H1 (cell line): Measurements from ENCODE around the gene FGGY. TPM values are rescaled to one million over a fixed set of nuclear protein-coding genes. Genes with fewer than 3 reads are reported as not detected.

Experiments
- CTCF ChIA-PET: fragments of 300-600 bp; sonication (Branson Sonifier 250); formaldehyde crosslinking; loops from one replicate; lab custom pipeline; 2021; ENCODE audit not compliant: partially characterized antibody; lab: Charles Lee
- POLR2A ChIA-PET: fragments of 300-600 bp; sonication (Branson Sonifier 250); formaldehyde crosslinking; loops from one replicate; lab custom pipeline; 2021; ENCODE audit warnings: inconsistent platforms; ENCODE audit not compliant: partially characterized antibody; lab: Charles Lee
- DNase-seq, 2 experiments: peaks; one replicate each; pipeline versions ENCODE4 v3.0.0 to v3.0.0-alpha.2; 2010 to 2022; ENCODE audit warnings: low spot score in 2 of 2, low read depth in 1 of 2, mixed read lengths in 1 of 2
- FAIRE-seq: peaks from 2 replicates; lab custom pipeline; 2011; peaks lifted over from hg19 to GRCh38; lab: Jason Lieb, UNC
- H2AFZ ChIP-seq: 2 replicates; pipeline ENCODE4 v1.8.1; 2012; ENCODE audit warnings: low read length, inconsistent platforms
- H2AK5ac ChIP-seq: 2 replicates; pipeline ENCODE4 v1.6.1; 2013; ENCODE audit warnings: low read depth, low read length
- H2BK120ac ChIP-seq: replicated peaks from 2 replicates; pipeline ENCODE3; 2013; ENCODE audit warnings: low read depth, low read length, inconsistent platforms
- H2BK12ac ChIP-seq: 2 replicates; pipeline ENCODE4 v1.6.1; 2013; ENCODE audit warnings: low read depth, low read length
- H2BK15ac ChIP-seq: 2 replicates; pipeline ENCODE4 v1.6.1; 2013; ENCODE audit warnings: low read length
- H2BK20ac ChIP-seq: 2 replicates; pipeline ENCODE4 v1.6.1; 2013; ENCODE audit warnings: low read length
- H2BK5ac ChIP-seq: 2 replicates; pipeline ENCODE4 v1.6.1; 2013; ENCODE audit warnings: low read depth, low read length
- H3K14ac ChIP-seq: 2 replicates; pipeline ENCODE4 v1.6.1; 2013; ENCODE audit warnings: inconsistent platforms; ENCODE audit not compliant: insufficient read length
- H3K18ac ChIP-seq: 2 replicates; pipeline ENCODE4 v1.6.1; 2013; ENCODE audit warnings: low read length; ENCODE audit errors: extremely low read depth
- H3K23ac ChIP-seq: 2 replicates; pipeline ENCODE4 v1.6.1; 2013; ENCODE audit warnings: inconsistent platforms; ENCODE audit not compliant: insufficient read length
- H3K23me2 ChIP-seq: 2 replicates; pipeline ENCODE4 v1.6.1; 2013; ENCODE audit warnings: low read depth, low read length
- H3K27ac ChIP-seq: 2 replicates; pipeline ENCODE4 v1.6.1; 2011; ENCODE audit warnings: low read depth, low read length, inconsistent platforms
- H3K27me3 ChIP-seq, 4 experiments: replicated peaks in 1 of 4; 1 replicate in 1 of 4; 2 replicates in 3 of 4; pipeline versions ENCODE4 v1.6.1 to v1.8.1; 2011 to 2013; ENCODE audit warnings: low read length in 3 of 4, mild to moderate bottlenecking in 3 of 4, inconsistent platforms in 2 of 4, mixed read lengths in 2 of 4, moderate library complexity in 1 of 4; ENCODE audit not compliant: control insufficient read depth in 3 of 4, insufficient read depth in 3 of 4; ENCODE audit errors: extremely low read depth in 1 of 4
- H3K36me3 ChIP-seq, 4 experiments: 2 replicates each; pipeline versions ENCODE4 v1.6.1 to v1.8.1; 2011 to 2013; ENCODE audit warnings: mild to moderate bottlenecking in 4 of 4, low read length in 3 of 4, moderate library complexity in 2 of 4, control low read depth in 1 of 4, inconsistent platforms in 1 of 4; ENCODE audit not compliant: insufficient read depth in 4 of 4, control insufficient read depth in 2 of 4
- H3K4ac ChIP-seq: replicated peaks from 2 replicates; pipeline ENCODE3; 2013; ENCODE audit warnings: low read length, low read depth, mixed read lengths, inconsistent platforms; ENCODE audit not compliant: insufficient read length
- H3K4me1 ChIP-seq, 4 experiments: replicated peaks in 1 of 4; 1 replicate in 1 of 4; 2 replicates in 3 of 4; pipeline versions ENCODE4 v1.6.1 to v1.8.1; 2011 to 2013; ENCODE audit warnings: low read length in 3 of 4, inconsistent platforms in 2 of 4, mixed read lengths in 1 of 4; ENCODE audit not compliant: insufficient read depth in 4 of 4, control insufficient read depth in 3 of 4
- H3K4me2 ChIP-seq, 2 experiments: 2 replicates each; pipeline versions ENCODE4 v1.6.1 to v1.8.1; 2011 to 2013; ENCODE audit warnings: low read depth in 2 of 2, low read length in 2 of 2, control low read depth in 1 of 2, inconsistent platforms in 1 of 2, mild to moderate bottlenecking in 1 of 2; ENCODE audit not compliant: insufficient read depth in 1 of 2
- H3K4me3 ChIP-seq, 4 experiments: fragments of 200-600, 300-600 bp in 1 of 4; sonication (generic), shearing (Covaris generic), sonication (Bioruptor Twin) in 1 of 4; 2 replicates each; pipeline versions ENCODE4 v1.5.1 to v1.8.1; 2011 to 2016; ENCODE audit warnings: low read length in 4 of 4, low read depth in 3 of 4, control low read depth in 2 of 4, inconsistent platforms in 2 of 4, mild to moderate bottlenecking in 2 of 4, mixed read lengths in 1 of 4, moderate library complexity in 1 of 4; ENCODE audit not compliant: insufficient read depth in 2 of 4; ENCODE audit errors: extremely low read depth in 1 of 4
- H3K56ac ChIP-seq: replicated peaks from 2 replicates; pipeline ENCODE3; 2013; ENCODE audit warnings: low read depth, mild to moderate bottlenecking, mixed read lengths, low read length, inconsistent platforms; ENCODE audit not compliant: insufficient read length
- H3K79me1 ChIP-seq: 2 replicates; pipeline ENCODE4 v1.6.1; 2013; ENCODE audit warnings: low read depth, low read length, control low read depth
- H3K79me2 ChIP-seq, 2 experiments: 2 replicates each; pipeline versions ENCODE4 v1.6.1 to v1.8.1; 2012 to 2013; ENCODE audit warnings: low read length in 2 of 2, mild to moderate bottlenecking in 2 of 2, inconsistent platforms in 1 of 2; ENCODE audit not compliant: insufficient read depth in 2 of 2, control insufficient read depth in 1 of 2
- H3K9ac ChIP-seq, 4 experiments: replicated peaks in 1 of 4; 1 replicate in 1 of 4; 2 replicates in 3 of 4; pipeline versions ENCODE4 v1.6.1 to v1.8.1; 2011 to 2013; ENCODE audit warnings: low read depth in 3 of 4, low read length in 3 of 4, control low read depth in 2 of 4, mild to moderate bottlenecking in 2 of 4, moderate library complexity in 2 of 4, inconsistent platforms in 1 of 4; ENCODE audit errors: extremely low read depth in 1 of 4
- H3K9me3 ChIP-seq, 2 experiments: 2 replicates each; pipeline versions ENCODE4 v1.6.1 to v1.8.1; 2012 to 2013; ENCODE audit warnings: mild to moderate bottlenecking in 2 of 2, moderate library complexity in 2 of 2, control low read depth in 1 of 2, inconsistent platforms in 1 of 2, low read depth in 1 of 2, low read length in 1 of 2, mixed read lengths in 1 of 2; ENCODE audit not compliant: insufficient read depth in 2 of 2
- H4K20me1 ChIP-seq, 2 experiments: replicated peaks in 1 of 2; 2 replicates each; pipeline versions ENCODE3 to v1.8.1; 2011 to 2013; ENCODE audit warnings: inconsistent platforms in 2 of 2, low read length in 2 of 2, mild to moderate bottlenecking in 1 of 2; ENCODE audit not compliant: insufficient read depth in 2 of 2, control insufficient read depth in 1 of 2
- H4K5ac ChIP-seq: 2 replicates; pipeline ENCODE4 v1.6.1; 2013; ENCODE audit warnings: low read length, low read depth, mixed read lengths, inconsistent platforms; ENCODE audit not compliant: insufficient read length
- H4K8ac ChIP-seq: 2 replicates; pipeline ENCODE4 v1.8.0; 2013; ENCODE audit warnings: mild to moderate bottlenecking, moderate library complexity, low read length, inconsistent platforms; ENCODE audit not compliant: insufficient read depth; ENCODE audit errors: extremely low read depth
- H4K91ac ChIP-seq: replicated peaks from 2 replicates; pipeline ENCODE3; 2013; ENCODE audit warnings: low read length, mixed read lengths, inconsistent platforms; ENCODE audit not compliant: insufficient read length
- BRCA1 ChIP-seq: IDR thresholded peaks from 2 replicates; pipeline ENCODE4 v1.6.1; 2012; ENCODE audit warnings: low read depth, low read length, improper control_type of control experiment
- CHD1 ChIP-seq: IDR thresholded peaks from 2 replicates; pipeline ENCODE4 v1.6.1; 2012; ENCODE audit warnings: low read depth, low read length, improper control_type of control experiment
- CTBP2 ChIP-seq: IDR thresholded peaks from 2 replicates; pipeline ENCODE4 v1.7.0; 2011; ENCODE audit warnings: borderline replicate concordance, mild to moderate bottlenecking, moderate library complexity, mixed read lengths, low read length; ENCODE audit not compliant: insufficient read depth, insufficient read length
- EP300 ChIP-seq, 2 experiments: IDR thresholded peaks; 1 replicate in 1 of 2; 2 replicates in 1 of 2; pipeline ENCODE4 v1.6.1; 2011 to 2012; ENCODE audit warnings: low read depth in 2 of 2, low read length in 2 of 2, mild to moderate bottlenecking in 2 of 2, borderline replicate concordance in 1 of 2, inconsistent platforms in 1 of 2, moderate library complexity in 1 of 2
- JUN ChIP-seq: IDR thresholded peaks from 2 replicates; pipeline ENCODE4 v1.6.1; 2011; ENCODE audit warnings: low read depth, mild to moderate bottlenecking, improper control_type of control experiment, low read length
- KDM1A ChIP-seq: fragments of 200-600, 300-600 bp; sonication (generic); IDR thresholded peaks from 2 replicates; pipeline ENCODE4 v1.7.1; 2016; ENCODE audit warnings: mild to moderate bottlenecking, low read length, borderline replicate concordance
- KDM4A ChIP-seq: IDR thresholded peaks from one replicate; pipeline ENCODE4 v1.7.1; 2012; ENCODE audit warnings: low read depth, mild to moderate bottlenecking, moderate library complexity, low read length, inconsistent platforms; ENCODE audit not compliant: severe bottlenecking
- POU5F1 ChIP-seq: IDR thresholded peaks from 2 replicates; pipeline ENCODE4 v1.6.1; 2011; ENCODE audit warnings: low read depth, mild to moderate bottlenecking, low read length, moderate library complexity
- RNF2 ChIP-seq: fragments of 200-900, 300-1000 bp; sonication (generic); IDR thresholded peaks from 2 replicates; pipeline ENCODE4 v1.7.1; 2016; ENCODE audit warnings: borderline replicate concordance, low read depth, mild to moderate bottlenecking, antibody characterized with exemption, low read length; ENCODE audit not compliant: poor library complexity, severe bottlenecking; ENCODE audit errors: missing control alignments
- SP2 ChIP-seq: IDR thresholded peaks from 2 replicates; pipeline ENCODE4 v1.6.1; 2012; ENCODE audit warnings: mild to moderate bottlenecking, low read length, inconsistent platforms
- YY1 ChIP-seq: IDR thresholded peaks from 2 replicates; pipeline ENCODE4 v1.6.1; 2011; ENCODE audit warnings: low read depth, mild to moderate bottlenecking, low read length
- ZNF274 ChIP-seq: IDR thresholded peaks from 2 replicates; pipeline ENCODE4 v1.7.0; 2012; ENCODE audit warnings: low read length, borderline replicate concordance; ENCODE audit errors: extremely low read depth
- WGBS, 2 experiments: shearing (Covaris generic) in 1 of 2; methylation state at CpG; one replicate each; pipeline versions ENCODE4 v1.1.6 to v1.1.7; 2013 to 2015; ENCODE audit warnings: low lambda C conversion rate in 2 of 2, mixed read lengths in 2 of 2, inconsistent platforms in 1 of 2, low coverage in 1 of 2, missing lambda C conversion rate in 1 of 2; ENCODE audit not compliant: insufficient replicate concordance in 2 of 2, insufficient coverage in 1 of 2, insufficient read length in 1 of 2; ENCODE audit errors: extremely low coverage in 1 of 2, missing lambda C conversion rate in 1 of 2; 5-methylcytosine and 5-hydroxymethylcytosine counted together
- polyA plus RNA-seq, 7 experiments: library from polyadenylated mRNA; depleted of rRNA in 3 of 7; stranded (reverse) in 5 of 7; unstranded in 2 of 7; fragments of >200 nt in 5 of 7; fragments of 200-250 nt in 2 of 7; gene quantifications; 1 replicate in 5 of 7; 2 replicates in 1 of 7; 4 replicates in 1 of 7; pipeline versions ENCODE4 v1.2.1 to v1.2.3, GENCODE V29; 2011 to 2013; ENCODE audit warnings: missing spikeins in 2 of 7, mixed read lengths in 2 of 7
- total RNA-seq: library from RNA; stranded (reverse); fragmentation: NEBNext Ultra II Directional; extraction: Animal tissue kit (Norgen Biotek cat#: 25700); gene quantifications from 2 replicates; pipeline ENCODE4 v1.2.1, GENCODE V29; 2021

FGGY gene
- total and polyA plus RNA-seq, 2 of the 8 experiments (the other 6 are each of a cell fraction or from before 2014, with no cell fraction given) = 10.3 to 12.5 TPM

DNA sequence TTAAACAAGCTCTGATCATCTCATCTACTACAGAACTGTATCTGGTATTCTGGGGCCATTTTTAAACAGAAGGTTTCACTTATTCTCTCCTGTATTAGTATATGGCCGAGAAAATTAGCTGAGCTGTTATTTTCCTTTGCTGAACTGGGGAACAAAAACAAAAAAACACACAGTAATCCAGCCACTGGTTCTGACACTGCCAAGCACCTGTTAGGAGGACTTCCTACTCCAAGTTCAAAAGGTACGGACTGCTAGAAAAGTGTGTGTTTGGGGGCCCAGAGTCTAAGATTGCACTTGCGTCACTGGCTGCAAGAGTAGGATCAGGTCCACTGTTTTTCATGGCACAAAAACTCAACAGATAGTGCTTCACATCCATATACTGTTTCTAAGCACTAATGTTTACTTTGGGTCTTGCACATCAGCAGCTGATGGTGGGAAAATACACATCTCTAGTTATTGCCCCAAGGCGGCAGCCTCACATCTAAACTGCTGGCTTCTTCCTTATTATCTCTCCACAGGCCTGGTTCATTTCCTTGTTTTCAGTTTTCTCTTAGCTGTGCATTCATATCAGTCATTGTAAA, 226.1 kb downstream of the FGGY start:
- POLR2A ChIA-PET = no interaction called here
- 93% methylated on average over 4 of the region's 4 CpGs; no CpG with 5 or more reads in 1 of the 2 experiments for WGBS, 2 experiments
- TF ChIP-seq JUN (no peak), EP300 (IDR thresholded peaks at IDR 0.05; ENCODE audit: borderline replicate concordance in 1 of 2, low read depth in 2 of 2, low read length in 2 of 2) (no peak), KDM1A (no peak), YY1 (no peak), SP2 (no peak), ZNF274 (no peak), POU5F1 (no peak), RNF2 (no peak), CHD1 (no peak), CTBP2 (no peak), KDM4A (no peak), BRCA1 (no peak)

More for the DNA sequence above, 226.1 kb downstream of the FGGY start:
- H3K14ac ChIP-seq = no peak overlapping the region
- no peak overlapping the region for H2BK15ac ChIP-seq
- H3K4me2 ChIP-seq = no peak overlapping the region
- no peak overlapping the region for H4K5ac ChIP-seq
- no peak overlapping the region for H2AFZ ChIP-seq
- no peak for DNase-seq
- H2AK5ac ChIP-seq = no peak overlapping the region
- no peak overlapping the region for H2BK120ac ChIP-seq
- no peak overlapping the region for H2BK5ac ChIP-seq
- H4K20me1 ChIP-seq = no peaks in the 10 kb centered on the region
- CTCF ChIA-PET = interaction anchor here (1.3 kb wide), 1 partner anchor 65 kb away, joined by 4 read pairs; no protein-coding TSS in a partner anchor
- no peak overlapping the region for H3K4ac ChIP-seq
- no peaks in the 10 kb centered on the region for H3K23me2 ChIP-seq
- H4K91ac ChIP-seq = no peak overlapping the region
- no peak overlapping the region for H3K18ac ChIP-seq
- no peak overlapping the region for H3K4me3 ChIP-seq
- H3K79me1 ChIP-seq = no peaks in the 10 kb centered on the region
- no peaks in the 10 kb centered on the region for H3K27me3 ChIP-seq
- H4K8ac ChIP-seq = no peak overlapping the region
- H3K79me2 ChIP-seq = no peaks in the 10 kb centered on the region
- no peaks in the 10 kb centered on the region for H3K4me1 ChIP-seq
- H3K36me3 ChIP-seq = no peaks in the 10 kb centered on the region
- H2BK20ac ChIP-seq = no peak overlapping the region
- H2BK12ac ChIP-seq = no peak overlapping the region
- no peak for FAIRE-seq
- H3K23ac ChIP-seq = no peak overlapping the region
- H3K56ac ChIP-seq = no peak overlapping the region
- H3K9me3 ChIP-seq = no peaks in the 10 kb centered on the region
- no peak overlapping the region for H3K27ac ChIP-seq
- no peak overlapping the region; a peak in 1 of 7 replicates for H3K9ac ChIP-seq
